ENCODE measurements around the gene AXIN2.
A peak's percentile ranks its signal among the peaks of the same experiment; 100 is the strongest.

Gene AXIN2

GRCh38 chr17:65583921-65584603, 22.6 kb upstream of the AXIN2 start:
- DNase-seq, result no peak

DNA sequence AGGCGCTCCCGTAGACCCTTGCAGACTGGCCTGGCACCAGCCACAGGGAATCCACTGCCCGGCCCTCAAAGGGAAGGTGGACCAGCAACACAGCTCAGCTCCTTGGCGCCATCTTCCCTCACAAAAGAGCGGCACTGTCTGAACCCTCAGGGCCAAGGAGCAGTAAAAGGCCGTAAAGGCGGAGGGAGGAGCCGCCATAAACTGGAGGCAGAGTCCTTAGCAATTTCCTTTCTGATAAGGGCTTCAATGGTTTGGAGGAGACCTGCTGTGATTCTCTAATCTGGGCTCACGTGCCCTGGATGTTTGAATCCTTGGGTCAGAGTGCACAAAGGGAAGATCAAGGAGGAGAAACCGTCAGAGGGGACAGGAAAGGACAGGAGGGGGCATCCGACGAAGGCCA, 15.5 kb upstream of the AXIN2 start:
- DNase-seq, result no peak

GRCh38 chr17:65573282-65573602, 11.8 kb upstream of the AXIN2 start:
- DNase-seq, result no peak

- no peak for DNase-seq
Measured at GRCh38 chr17:65572581-65573281, 11.3 kb upstream of the AXIN2 start.

GRCh38 chr17:65572186-65572580, 10.7 kb upstream of the AXIN2 start:
- no peak for DNase-seq

DNA sequence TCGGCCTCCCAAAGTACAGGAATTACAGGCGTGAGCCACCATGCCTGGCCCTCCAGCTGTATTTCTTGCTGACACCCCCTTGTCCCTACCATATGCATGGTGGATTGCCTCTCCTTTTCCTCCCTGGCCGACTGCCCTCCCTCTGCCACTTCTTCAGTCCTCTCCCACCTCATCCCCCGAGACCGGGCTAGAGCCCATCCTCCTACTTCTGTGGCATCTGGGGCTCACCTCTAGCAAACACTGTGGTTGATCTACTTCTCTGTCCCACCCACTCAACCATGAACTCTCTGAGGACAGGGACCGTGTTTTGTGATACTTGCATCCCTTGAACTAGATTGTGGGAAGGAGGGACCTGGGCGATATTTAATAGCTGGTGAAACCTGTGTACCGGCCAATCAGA, 7.5 kb upstream of the AXIN2 start:
- no peak for DNase-seq

GRCh38 chr17:65567566-65567965, 6.1 kb upstream of the AXIN2 start:
- DNase-seq, result no peak

- DNase-seq, result no peak
Measured at GRCh38 chr17:65565559-65565958, 4.1 kb upstream of the AXIN2 start.

DNA sequence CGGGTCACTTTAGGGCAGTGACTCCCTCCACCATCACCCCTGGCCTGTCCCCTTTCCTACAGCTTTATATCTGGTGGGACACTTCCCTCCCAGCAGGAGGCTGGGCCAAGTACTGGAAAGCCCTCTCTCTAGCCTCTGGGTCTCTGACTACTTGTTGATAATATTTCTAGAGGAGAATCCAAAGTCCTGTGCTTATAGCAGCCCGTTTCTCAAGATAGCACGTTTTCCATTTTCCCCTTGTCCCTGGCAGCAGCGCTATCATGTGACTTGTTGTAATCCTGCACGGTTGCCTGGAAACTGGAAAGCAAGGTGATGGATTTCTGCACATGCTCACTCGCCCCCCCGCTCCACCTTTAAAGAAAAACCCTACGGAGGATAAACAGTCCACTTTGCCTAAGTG, 3.3 kb upstream of the AXIN2 start:
- peak; percentile 45 for DNase-seq

GRCh38 chr17:65562206-65562531, 721 bp upstream of the AXIN2 start:
- no peak for DNase-seq

DNA sequence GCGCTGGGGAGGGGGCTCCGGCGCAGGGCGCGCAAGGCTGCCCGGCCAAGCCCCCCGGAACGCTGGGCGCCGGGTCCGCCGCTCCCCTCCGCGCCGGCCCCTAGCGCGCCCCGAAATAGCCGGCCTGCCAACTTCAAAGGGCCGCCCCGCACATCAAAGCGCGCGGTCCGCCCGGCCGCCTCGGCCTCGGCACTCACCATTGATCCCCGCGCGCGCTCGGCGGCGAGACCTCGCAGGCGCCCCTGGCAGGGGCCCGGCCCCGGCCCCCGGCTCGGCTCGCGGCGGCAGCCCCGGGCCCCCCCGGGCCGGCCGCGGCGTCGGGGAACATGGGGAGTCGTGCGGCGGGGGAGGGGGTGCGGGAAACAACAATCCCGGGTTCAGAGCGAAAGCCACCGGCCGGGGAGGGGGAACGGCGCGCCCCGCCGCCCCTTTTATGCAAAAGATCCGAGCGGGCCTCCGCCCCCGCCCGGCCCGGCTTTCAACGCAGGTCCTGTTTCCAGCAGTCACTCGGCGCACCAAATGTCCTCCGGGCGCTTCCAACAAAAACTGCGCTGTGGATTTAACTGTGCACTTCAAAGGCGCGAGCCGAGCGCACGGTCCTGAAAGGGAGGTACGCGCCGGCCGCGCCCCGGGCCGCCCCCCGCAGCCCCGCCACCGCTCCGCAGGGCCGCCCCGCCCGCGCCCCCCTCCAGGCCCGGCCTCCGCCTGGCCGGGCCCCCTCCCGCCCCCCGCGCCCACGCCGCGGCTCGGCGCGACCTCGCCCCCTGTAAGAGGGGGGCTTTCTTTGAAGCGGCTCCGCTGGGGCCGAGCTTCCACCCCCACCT, 608 bp downstream of the AXIN2 start:
- DNase-seq, result peak; percentile 34

DNA sequence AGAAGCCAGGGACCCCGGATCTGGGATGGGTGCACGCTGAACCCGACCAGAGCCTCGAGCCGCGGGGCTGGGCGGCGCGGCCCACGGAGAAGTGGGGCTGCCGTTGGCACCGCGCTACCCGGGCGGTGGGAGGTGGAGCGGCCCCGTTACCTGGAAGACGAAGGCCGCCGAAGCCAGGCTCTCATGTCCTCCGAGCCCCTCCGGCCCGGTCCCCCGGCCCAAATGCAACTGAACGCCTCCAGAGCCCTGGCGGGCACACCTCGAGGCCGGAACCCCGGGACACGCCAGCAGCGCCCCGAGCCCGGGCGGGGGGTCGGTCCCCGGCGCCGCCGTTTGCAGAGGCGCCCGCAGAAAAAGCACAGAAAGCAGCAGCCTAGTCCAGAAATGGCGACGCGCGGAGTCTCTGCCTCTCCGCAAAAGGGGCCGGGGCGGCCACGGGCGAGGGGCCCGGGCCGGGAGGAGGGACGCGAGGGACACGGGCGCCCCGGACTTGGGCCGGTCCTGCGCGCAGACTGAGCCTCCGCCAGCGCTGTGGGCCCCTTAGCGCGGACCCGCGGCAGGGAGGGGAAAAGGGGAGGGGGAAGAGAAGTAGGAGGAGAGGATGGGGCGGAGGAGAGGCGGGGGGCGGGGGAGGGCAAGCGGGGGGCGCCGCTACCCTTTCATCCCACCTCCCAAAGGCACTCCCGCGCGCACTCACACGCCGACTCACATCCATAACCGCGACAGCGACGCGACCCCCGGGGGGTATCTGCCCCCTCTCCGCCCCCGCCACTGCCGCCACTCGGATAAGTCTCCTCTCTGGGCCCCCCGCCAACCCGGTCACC, 1.4 kb downstream of the AXIN2 start:
- no peak for DNase-seq

DNA sequence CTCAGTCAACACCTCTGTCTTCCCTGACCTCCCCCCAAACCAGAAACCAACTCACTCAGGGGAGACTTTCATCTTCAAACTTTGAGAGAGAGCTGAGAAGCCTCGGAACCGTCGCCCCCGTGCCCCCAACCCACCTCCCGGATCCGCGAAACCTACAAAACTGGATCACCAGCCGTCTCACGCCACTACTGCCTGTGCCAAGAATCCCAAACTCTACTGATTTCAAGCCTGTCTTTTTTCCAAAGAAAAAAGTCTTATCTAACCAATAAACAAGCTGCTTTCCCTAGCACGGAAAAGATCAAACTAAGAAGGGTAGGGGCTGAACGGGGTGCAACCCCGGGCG, 2.0 kb downstream of the AXIN2 start:
- no peak for DNase-seq

DNA sequence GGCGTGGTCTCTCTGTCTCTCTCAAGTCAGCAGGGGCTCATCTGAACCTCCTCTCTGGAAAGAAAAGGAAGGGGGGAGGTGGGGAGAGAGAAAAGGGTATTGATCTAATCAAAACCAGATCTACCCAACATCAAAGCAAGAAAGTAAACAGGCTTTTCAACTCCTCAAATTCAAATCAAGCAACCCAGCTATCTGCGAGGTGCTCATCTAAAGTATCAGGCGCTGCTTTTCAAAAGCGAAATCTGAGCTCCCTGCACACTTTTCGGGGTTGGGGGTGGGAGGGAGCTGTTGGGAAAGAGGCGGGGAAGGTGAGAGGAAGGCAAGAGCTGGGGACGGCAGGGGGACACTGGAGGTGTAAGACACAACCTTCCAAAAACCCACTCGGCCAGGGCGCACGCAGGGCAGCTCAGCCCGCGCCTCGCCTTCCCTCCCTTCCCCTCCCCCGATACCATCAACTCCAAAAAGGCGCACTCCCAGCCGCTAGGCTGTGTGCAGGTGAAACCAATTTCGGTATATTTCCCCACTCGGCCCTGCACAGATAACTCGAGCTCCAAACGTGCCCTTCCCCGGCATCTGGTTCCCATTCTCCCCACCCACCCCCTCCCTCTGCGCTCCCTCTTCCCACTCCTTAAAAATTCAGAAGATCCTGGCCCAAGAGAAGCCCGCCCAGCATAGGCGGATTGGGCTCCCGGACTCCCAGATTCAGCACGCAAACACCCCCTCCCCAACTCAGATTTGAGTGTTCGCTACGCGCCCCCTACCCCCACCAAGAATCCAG, 2.6 kb downstream of the AXIN2 start:
- no peak for DNase-seq

DNA sequence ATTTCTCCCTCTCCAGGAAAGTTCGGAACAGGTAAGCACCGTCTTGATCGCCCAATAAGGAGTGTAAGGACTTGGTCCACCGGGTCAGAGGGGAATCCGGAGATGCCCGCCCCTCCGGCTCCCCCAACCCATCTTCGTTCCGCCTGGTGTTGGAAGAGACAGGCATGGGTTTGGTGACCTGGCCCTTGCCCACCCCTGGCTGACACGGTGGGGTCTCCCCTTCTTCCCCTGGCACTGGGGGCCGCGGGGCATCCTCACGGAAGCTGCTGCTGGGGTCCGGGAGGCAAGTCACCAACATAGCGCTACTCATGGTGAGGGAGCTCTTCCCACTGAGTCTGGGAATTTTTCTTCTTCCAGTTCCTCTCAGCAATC, 3.2 kb downstream of the AXIN2 start:
- no peak for DNase-seq

DNA sequence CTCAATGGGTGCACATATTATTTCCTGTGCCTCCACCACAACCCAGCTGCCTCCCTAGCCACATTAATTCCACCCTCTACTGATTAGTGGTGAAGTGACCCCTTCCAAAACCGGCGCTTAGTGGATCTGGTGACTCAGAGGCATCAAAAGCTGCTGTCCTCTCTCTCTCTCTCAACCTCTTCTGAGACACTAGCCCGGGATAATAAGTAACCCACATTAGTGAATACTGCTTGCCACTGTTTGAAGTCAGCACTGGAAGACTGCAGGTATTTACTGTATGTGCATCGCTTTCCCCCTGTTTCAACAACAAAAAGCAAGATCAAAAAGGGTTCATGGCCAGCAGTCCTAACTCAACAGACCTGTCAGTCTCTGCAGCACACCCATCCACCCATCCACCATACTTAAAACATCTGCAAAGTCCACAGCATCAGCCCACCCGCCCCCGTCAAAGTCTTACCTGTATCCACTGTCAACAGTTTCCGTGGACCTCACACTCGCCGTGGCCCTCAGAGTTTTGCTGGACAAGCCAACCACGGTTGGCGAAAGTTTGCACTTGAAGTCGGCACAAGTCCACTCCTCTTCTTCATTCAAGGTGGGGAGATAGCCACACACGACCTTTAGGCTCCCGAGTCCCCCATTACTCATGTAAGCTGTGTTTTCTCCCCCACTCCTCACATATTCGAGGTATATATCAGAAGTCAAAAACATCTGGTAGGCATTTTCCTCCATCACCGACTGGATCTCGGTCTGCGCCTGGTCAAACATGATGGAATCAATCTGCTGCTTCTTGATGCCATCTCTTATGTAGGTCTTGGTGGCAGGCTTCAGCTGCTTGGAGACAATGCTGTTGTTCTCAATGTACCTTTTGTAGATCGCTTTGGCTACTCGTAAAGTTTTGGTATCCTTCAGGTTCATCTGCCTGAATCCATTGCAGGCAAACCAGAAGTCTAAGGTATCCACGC, 3.8 kb downstream of the AXIN2 start:
- DNase-seq, result no peak

DNA sequence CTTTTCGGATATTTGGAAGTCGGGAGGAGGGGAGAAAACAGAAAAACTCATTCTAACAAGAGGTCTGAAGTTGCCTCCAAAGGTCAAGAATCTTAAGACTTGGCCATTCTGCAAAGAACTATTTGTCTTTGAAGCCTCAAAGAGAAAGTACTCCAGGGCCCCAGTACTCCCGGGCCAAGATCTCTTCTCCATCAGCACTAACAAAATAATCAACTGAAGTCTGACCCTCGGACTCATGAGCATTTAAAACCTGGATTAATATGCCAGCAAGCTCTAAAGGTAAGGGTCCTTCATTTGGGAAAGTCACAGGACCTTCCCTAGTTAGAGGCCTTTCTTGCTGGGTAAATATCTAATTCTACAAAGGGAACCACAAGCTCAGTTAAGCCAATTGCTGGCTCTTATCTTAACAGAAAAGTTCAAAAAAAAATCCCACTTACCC, 4.5 kb downstream of the AXIN2 start:
- no peak for DNase-seq

GRCh38 chr17:65556014-65556909, 5.2 kb downstream of the AXIN2 start:
- DNase-seq, result peak; percentile 10

GRCh38 chr17:65554553-65555223, 6.8 kb downstream of the AXIN2 start:
- peak; percentile 69 for DNase-seq
